ENCODE results near the gene PTBP1. TPM values are rescaled to one million over a fixed set of nuclear protein-coding genes. Genes with fewer than 3 reads are reported as not detected.

PTBP1 gene
- total RNA-seq, 1 experiment from 2014 or later: 510 TPM

- POLR2A ChIA-PET: interaction anchor here (0.6 kb wide), 3 partner anchors 61 to 1446 kb away, joined by 3 to 7 read pairs (median 6); no protein-coding TSS in a partner anchor
- peaks cover 13% of the 10 kb centered on the region for H3K36me3 Mint-ChIP-seq (ENCODE audit: insufficient read depth, unreplicated experiment)
- H3K27me3 ChIP-seq (replicated peaks; ENCODE audit: control insufficient read depth, insufficient read depth, low read length): no peaks in the 10 kb centered on the region
- BruUV-seq (replicated peaks): no TSS peak
- peak overlapping the region; percentile 75 for H3K4me3 Mint-ChIP-seq (ENCODE audit: unreplicated experiment)
- no peak overlapping the region for H3K27ac Mint-ChIP-seq (ENCODE audit: unreplicated experiment)
- DNase-seq: peak; percentile 54 to 56
- no peaks in the 10 kb centered on the region for H3K9me3 ChIP-seq
- H3K4me3 ChIP-seq (ENCODE audit: low read depth, low read length): peak overlapping the region; percentile 43
- CTCF ChIA-PET: interaction anchor here (0.6 to 1.0 kb wide), 2 partner anchors 77 to 148 kb away, joined by 3 read pairs; no protein-coding TSS in a partner anchor
- H3K9me3 Mint-ChIP-seq (ENCODE audit: unreplicated experiment): peaks cover 9% of the 10 kb centered on the region
- H3K27me3 Mint-ChIP-seq (ENCODE audit: insufficient read depth, unreplicated experiment): peaks cover 7% of the 10 kb centered on the region
- TF ChIP-seq, protein P1, sequence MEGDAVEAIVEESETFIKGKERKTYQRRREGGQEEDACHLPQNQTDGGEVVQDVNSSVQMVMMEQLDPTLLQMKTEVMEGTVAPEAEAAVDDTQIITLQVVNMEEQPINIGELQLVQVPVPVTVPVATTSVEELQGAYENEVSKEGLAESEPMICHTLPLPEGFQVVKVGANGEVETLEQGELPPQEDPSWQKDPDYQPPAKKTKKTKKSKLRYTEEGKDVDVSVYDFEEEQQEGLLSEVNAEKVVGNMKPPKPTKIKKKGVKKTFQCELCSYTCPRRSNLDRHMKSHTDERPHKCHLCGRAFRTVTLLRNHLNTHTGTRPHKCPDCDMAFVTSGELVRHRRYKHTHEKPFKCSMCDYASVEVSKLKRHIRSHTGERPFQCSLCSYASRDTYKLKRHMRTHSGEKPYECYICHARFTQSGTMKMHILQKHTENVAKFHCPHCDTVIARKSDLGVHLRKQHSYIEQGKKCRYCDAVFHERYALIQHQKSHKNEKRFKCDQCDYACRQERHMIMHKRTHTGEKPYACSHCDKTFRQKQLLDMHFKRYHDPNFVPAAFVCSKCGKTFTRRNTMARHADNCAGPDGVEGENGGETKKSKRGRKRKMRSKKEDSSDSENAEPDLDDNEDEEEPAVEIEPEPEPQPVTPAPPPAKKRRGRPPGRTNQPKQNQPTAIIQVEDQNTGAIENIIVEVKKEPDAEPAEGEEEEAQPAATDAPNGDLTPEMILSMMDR (IDR thresholded peaks at IDR 0.05; ENCODE audit: insufficient read depth in 1 of 2, low read depth in 1 of 2, low read length in 1 of 2, severe bottlenecking in 1 of 2, unreplicated experiment in 1 of 2): peak in 1 of 2 experiments; percentile 35
- no peaks in the 10 kb centered on the region for H3K4me1 Mint-ChIP-seq (ENCODE audit: low read depth, unreplicated experiment)
- intact Hi-C loops (cut with micrococcal nuclease; ENCODE audit: unreplicated experiment): no loop called here
- H3K36me3 ChIP-seq (ENCODE audit: control insufficient read depth, insufficient read depth, low read length): no peaks in the 10 kb centered on the region
- H3K4me1 ChIP-seq: no peaks in the 10 kb centered on the region
Observed at GRCh38 chr19:843180-843835, 46.1 kb downstream of the PTBP1 start.

DNA sequence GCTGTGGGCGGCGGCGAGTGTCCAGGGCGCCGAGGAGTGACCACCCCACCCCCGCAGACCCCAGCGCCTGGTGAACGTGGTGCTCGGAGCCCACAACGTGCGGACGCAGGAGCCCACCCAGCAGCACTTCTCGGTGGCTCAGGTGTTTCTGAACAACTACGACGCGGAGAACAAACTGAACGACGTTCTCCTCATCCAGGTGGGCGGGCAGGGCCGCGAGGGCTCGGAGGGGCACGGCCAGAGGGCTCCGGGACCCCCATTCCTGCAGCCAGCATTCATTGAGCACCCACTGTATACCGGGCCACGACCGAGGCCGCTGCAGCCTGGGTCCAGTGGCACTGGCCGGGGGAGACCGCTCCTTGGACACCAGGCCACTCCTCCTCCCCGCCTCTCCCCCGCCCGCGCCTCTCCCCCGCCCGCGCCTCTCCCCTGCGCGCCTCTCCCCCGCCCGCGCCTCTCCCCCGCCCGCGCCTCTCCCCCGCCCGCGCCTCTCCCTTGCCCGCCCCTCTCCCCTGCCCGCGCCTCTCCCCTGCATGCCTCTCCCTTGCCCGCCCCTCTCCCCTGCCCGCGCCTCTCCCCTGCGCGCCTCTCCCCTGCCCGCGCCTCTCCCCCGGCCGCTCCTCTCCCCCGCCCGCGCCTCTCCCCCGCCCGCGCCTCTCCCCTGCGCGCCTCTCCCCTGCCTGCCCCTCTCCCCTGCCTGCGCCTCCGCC lies 46.7 kb downstream of the PTBP1 start:
- peaks cover 9% of the 10 kb centered on the region for H3K9me3 Mint-ChIP-seq (ENCODE audit: unreplicated experiment)
- peak overlapping the region; percentile 75 for H3K4me3 Mint-ChIP-seq (ENCODE audit: unreplicated experiment)
- TF ChIP-seq, protein P1 (IDR thresholded peaks at IDR 0.05; ENCODE audit: insufficient read depth in 1 of 2, low read depth in 1 of 2, low read length in 1 of 2, severe bottlenecking in 1 of 2, unreplicated experiment in 1 of 2): no peak
- no TSS peak for BruUV-seq (replicated peaks)
- POLR2A ChIA-PET: interaction anchor here (0.6 kb wide), 1 partner anchor 165 kb away, joined by 3 read pairs; no protein-coding TSS in a partner anchor
- intact Hi-C loops (cut with micrococcal nuclease; ENCODE audit: unreplicated experiment): no loop called here
- H3K4me3 ChIP-seq (ENCODE audit: low read depth, low read length): peak overlapping the region; percentile 43
- no peaks in the 10 kb centered on the region for H3K9me3 ChIP-seq
- CTCF ChIA-PET: no interaction called here
- peaks cover 7% of the 10 kb centered on the region for H3K27me3 Mint-ChIP-seq (ENCODE audit: insufficient read depth, unreplicated experiment)
- no peaks in the 10 kb centered on the region for H3K4me1 ChIP-seq
- H3K27ac Mint-ChIP-seq (ENCODE audit: unreplicated experiment): no peak overlapping the region
- DNase-seq: no peak
- H3K4me1 Mint-ChIP-seq (ENCODE audit: low read depth, unreplicated experiment): no peaks in the 10 kb centered on the region
- peaks cover 13% of the 10 kb centered on the region for H3K36me3 Mint-ChIP-seq (ENCODE audit: insufficient read depth, unreplicated experiment)
- no peaks in the 10 kb centered on the region for H3K27me3 ChIP-seq (replicated peaks; ENCODE audit: control insufficient read depth, insufficient read depth, low read length)
- H3K36me3 ChIP-seq (ENCODE audit: control insufficient read depth, insufficient read depth, low read length): no peaks in the 10 kb centered on the region

DNA sequence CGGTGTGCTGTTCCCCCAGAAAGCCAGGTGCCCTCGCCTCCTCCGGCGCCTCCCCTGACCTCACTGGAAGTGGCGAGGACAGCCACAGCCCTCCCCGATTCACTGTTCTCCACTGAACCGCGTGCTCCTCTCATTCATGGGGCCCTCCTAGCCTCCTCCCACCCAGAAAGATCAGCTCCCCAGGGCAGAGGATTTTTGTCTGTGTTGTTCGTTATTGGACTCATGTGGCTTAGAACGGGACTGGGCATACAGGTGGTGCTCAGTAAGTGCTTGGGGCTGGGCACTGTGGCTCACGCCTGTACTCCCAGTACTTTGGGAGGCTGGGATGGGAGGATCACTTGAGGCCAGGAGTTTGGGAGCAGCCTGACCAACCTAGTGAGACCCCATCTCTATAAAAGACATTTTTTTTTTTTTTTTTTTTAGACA lies 47.3 kb downstream of the PTBP1 start:
- Mint-ChIP-seq H3K36me3 (ENCODE audit: insufficient read depth, unreplicated experiment) (peaks cover 13% of the 10 kb centered on the region), H3K4me3 (ENCODE audit: unreplicated experiment) (peak overlapping the region; percentile 75), H3K4me1 (ENCODE audit: low read depth, unreplicated experiment) (no peaks in the 10 kb centered on the region), H3K27me3 (ENCODE audit: insufficient read depth, unreplicated experiment) (peaks cover 7% of the 10 kb centered on the region), H3K9me3 (ENCODE audit: unreplicated experiment) (peaks cover 9% of the 10 kb centered on the region), H3K27ac (ENCODE audit: unreplicated experiment) (no peak overlapping the region)
- TF ChIP-seq, protein P1 (IDR thresholded peaks at IDR 0.05; ENCODE audit: insufficient read depth in 1 of 2, low read depth in 1 of 2, low read length in 1 of 2, severe bottlenecking in 1 of 2, unreplicated experiment in 1 of 2): no peak
- Histone ChIP-seq H3K27me3 (replicated peaks; ENCODE audit: control insufficient read depth, insufficient read depth, low read length) (no peaks in the 10 kb centered on the region), H3K36me3 (ENCODE audit: control insufficient read depth, insufficient read depth, low read length) (no peaks in the 10 kb centered on the region), H3K4me1 (no peaks in the 10 kb centered on the region), H3K9me3 (no peaks in the 10 kb centered on the region), H3K4me3 (ENCODE audit: low read depth, low read length) (no peak overlapping the region)
- ChIA-PET POLR2A (no interaction called here), CTCF (no interaction called here)
- BruUV-seq (replicated peaks): no TSS peak
- intact Hi-C loops (cut with micrococcal nuclease; ENCODE audit: unreplicated experiment): no loop called here
- DNase-seq: no peak
